H7 (cell line): ENCODE measurements around the gene NDST1. TPM values are rescaled to one million over a fixed set of nuclear protein-coding genes. Genes with fewer than 3 reads are reported as not detected.

Source experiments
- DNase-seq: peaks from one replicate; pipeline ENCODE4 v3.0.0; 2012
- H3K27me3 ChIP-seq: 2 replicates; pipeline ENCODE4 v1.6.0; 2011; ENCODE audit warnings: mild to moderate bottlenecking, low read length; ENCODE audit not compliant: control insufficient read depth, insufficient read depth
- H3K36me3 ChIP-seq: replicated peaks from 2 replicates; pipeline ENCODE4 v1.5.1; 2011; ENCODE audit warnings: low read length; ENCODE audit not compliant: control insufficient read depth, insufficient read depth
- H3K4me3 ChIP-seq: 2 replicates; pipeline ENCODE4 v1.5.1; 2011; ENCODE audit warnings: low read depth, mild to moderate bottlenecking, control low read depth, low read length, moderate library complexity; ENCODE audit not compliant: insufficient read depth
- total RNA-seq: library from RNA; depleted of rRNA; stranded (reverse); fragments of >200 nt; shearing (Covaris generic); gene quantifications from 2 replicates; pipeline ENCODE4 v1.2.3, GENCODE V29; 2014

The NDST1 gene
- total RNA-seq, 1 experiment from 2014 or later, result 24.8 TPM

- Histone ChIP-seq H3K36me3 (no peaks in the 10 kb centered on the region; the same call in 1 of the 2 replicates), H3K27me3 (no peaks in the 10 kb centered on the region), H3K4me3 (no peak overlapping the region)
- no peak for DNase-seq
These were observed 53.8 kb downstream of the NDST1 start for GRCh38 chr5:150561571-150562275.

- DNase-seq, result no peak
- no peaks in the 10 kb centered on the region for H3K36me3 ChIP-seq
- no peaks in the 10 kb centered on the region for H3K27me3 ChIP-seq
- H3K4me3 ChIP-seq, result no peak overlapping the region
These were observed 54.9 kb downstream of the NDST1 start for GRCh38 chr5:150562832-150563231.

GRCh38 chr5:150565868-150566267, 57.9 kb downstream of the NDST1 start:
- DNase-seq, result no peak
- no peak overlapping the region for H3K4me3 ChIP-seq
- no peaks in the 10 kb centered on the region for H3K36me3 ChIP-seq

GRCh38 chr5:150567031-150567717, 59.2 kb downstream of the NDST1 start:
- no peak for DNase-seq
- no peaks in the 10 kb centered on the region for H3K27me3 ChIP-seq

More at GRCh38 chr5:150565868-150566267, 57.9 kb downstream of the NDST1 start:
- no peaks in the 10 kb centered on the region for H3K27me3 ChIP-seq

GRCh38 chr5:150568663-150569062, 60.7 kb downstream of the NDST1 start:
- Histone ChIP-seq H3K4me3 (no peak overlapping the region), H3K36me3 (no peaks in the 10 kb centered on the region)

More at GRCh38 chr5:150567031-150567717, 59.2 kb downstream of the NDST1 start:
- Histone ChIP-seq H3K36me3 (no peaks in the 10 kb centered on the region), H3K4me3 (no peak overlapping the region)

GRCh38 chr5:150570333-150570732, 62.4 kb downstream of the NDST1 start:
- Histone ChIP-seq H3K4me3 (no peak overlapping the region), H3K27me3 (no peaks in the 10 kb centered on the region), H3K36me3 (no peaks in the 10 kb centered on the region)
- DNase-seq, result no peak

More at GRCh38 chr5:150568663-150569062, 60.7 kb downstream of the NDST1 start:
- no peaks in the 10 kb centered on the region for H3K27me3 ChIP-seq
- no peak for DNase-seq

- H3K4me3 ChIP-seq, result no peak overlapping the region
These were observed 63.9 kb downstream of the NDST1 start for GRCh38 chr5:150571836-150572235.

GRCh38 chr5:150573216-150573615, 65.3 kb downstream of the NDST1 start:
- Histone ChIP-seq H3K36me3 (no peaks in the 10 kb centered on the region), H3K27me3 (no peaks in the 10 kb centered on the region), H3K4me3 (no peak overlapping the region)
- DNase-seq, result no peak

More at GRCh38 chr5:150571836-150572235, 63.9 kb downstream of the NDST1 start:
- Histone ChIP-seq H3K36me3 (no peaks in the 10 kb centered on the region), H3K27me3 (no peaks in the 10 kb centered on the region)
- DNase-seq, result no peak

GRCh38 chr5:150573867-150574817, 66.2 kb downstream of the NDST1 start:
- H3K4me3 ChIP-seq, result no peak overlapping the region
- H3K36me3 ChIP-seq, result no peaks in the 10 kb centered on the region
- peak; percentile 83 for DNase-seq
- no peaks in the 10 kb centered on the region for H3K27me3 ChIP-seq

GRCh38 chr5:150574818-150575547, 67.1 kb downstream of the NDST1 start:
- no peak for DNase-seq
- Histone ChIP-seq H3K27me3 (no peaks in the 10 kb centered on the region), H3K36me3 (no peaks in the 10 kb centered on the region), H3K4me3 (no peak overlapping the region)

GRCh38 chr5:150575745-150576448, 68.0 kb downstream of the NDST1 start:
- H3K4me3 ChIP-seq, result no peak overlapping the region
- H3K36me3 ChIP-seq, result no peaks in the 10 kb centered on the region
- DNase-seq, result no peak
- no peaks in the 10 kb centered on the region for H3K27me3 ChIP-seq

GRCh38 chr5:150576449-150576949, 68.6 kb downstream of the NDST1 start:
- no peaks in the 10 kb centered on the region for H3K36me3 ChIP-seq
- H3K4me3 ChIP-seq, result no peak overlapping the region
- DNase-seq, result no peak
- no peaks in the 10 kb centered on the region for H3K27me3 ChIP-seq

GRCh38 chr5:150577378-150578139, 69.6 kb downstream of the NDST1 start:
- DNase-seq, result no peak
- Histone ChIP-seq H3K4me3 (no peak overlapping the region), H3K27me3 (no peaks in the 10 kb centered on the region), H3K36me3 (no peaks in the 10 kb centered on the region)
